Ureter (tissue), 1 donor: ENCODE results near the gene CLCN3. TPM values are rescaled to one million over a fixed set of nuclear protein-coding genes. Genes with fewer than 3 reads are reported as not detected.
A peak's percentile ranks its signal among the peaks of the same experiment; 100 is the strongest.
"Not testable (repeated sequence)": the region's sequence is repeated elsewhere in the genome, so short reads cannot be mapped to it uniquely, and the experiment has no call there.

ENCODE experiments used
- DNase-seq: peaks from one replicate; pipeline ENCODE4 v3.0.0-alpha.2; 2020; ENCODE audit warnings: low spot score
- total RNA-seq: library from RNA; stranded (reverse); gene quantifications from one replicate; pipeline ENCODE4 v1.2.4, GENCODE V29; 2023
- donor health status: DM: yes; HTN: yes; CAD: no.

CLCN3 gene
- total RNA-seq, 1 donor from 2014 or later, result 79.2 TPM

GRCh38 chr4:169698331-169698730 is 78.0 kb downstream of the CLCN3 start:
- DNase-seq, result no peak

- DNase-seq, result no peak
Observed at GRCh38 chr4:169707958-169708643, 87.7 kb downstream of the CLCN3 start.

GRCh38 chr4:169715826-169716225 is 95.4 kb downstream of the CLCN3 start:
- DNase-seq, result no peak

- DNase-seq, result no peak
Observed at GRCh38 chr4:169716677-169717076, 96.3 kb downstream of the CLCN3 start.

DNA sequence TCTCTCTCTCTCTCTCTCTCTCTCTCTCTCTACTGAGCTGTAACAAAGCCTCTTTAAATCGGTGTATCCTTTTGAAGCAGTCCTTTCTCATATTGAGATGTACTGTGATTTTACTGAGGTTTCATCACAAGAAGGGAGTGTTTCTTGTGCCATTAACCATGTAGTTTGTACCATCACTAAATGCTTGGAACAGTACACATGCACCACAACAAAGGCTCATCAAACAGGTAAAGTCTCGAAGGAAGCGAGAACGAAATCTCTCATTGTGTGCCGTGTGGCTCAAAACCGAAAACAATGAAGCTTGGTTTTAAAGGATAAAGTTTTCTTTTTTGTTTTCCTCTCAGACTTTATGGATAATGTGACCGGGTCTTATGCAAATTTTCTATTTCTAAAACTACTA is 100.2 kb downstream of the CLCN3 start:
- no peak for DNase-seq

DNA sequence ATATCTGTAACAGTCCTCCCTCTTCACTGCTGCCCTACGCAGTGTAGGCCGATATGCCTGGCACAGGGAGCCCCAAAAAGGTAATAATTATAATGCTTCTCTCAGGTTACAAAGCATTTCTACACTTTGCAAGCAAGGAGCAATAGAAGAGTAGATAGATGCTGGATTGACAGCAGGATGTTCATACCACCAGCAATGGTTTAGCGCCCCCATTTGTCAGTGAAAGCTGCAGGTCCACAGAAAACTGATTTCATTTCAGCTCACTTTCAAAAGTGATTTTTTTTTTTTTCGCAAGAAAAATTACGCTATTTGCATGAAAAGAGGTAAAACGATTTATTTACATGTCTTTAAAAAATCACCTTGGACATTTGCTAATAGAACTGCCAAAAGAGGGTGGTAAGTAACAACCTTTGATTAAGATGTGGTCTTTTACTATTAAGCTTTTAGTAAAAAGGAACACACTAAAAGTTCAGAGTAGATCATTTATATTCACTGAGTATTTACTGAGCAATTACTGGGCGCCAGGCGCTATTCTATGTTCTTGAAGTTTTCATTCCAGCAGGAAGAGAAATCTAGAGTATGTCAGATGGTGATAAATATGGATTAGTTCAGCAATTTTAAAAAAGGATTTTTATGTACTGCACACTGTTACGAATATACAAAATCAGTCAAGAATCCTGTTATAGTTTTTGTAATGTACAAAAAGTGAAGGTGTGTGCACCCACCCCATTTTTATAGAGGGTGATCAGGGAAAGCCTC is 103.0 kb downstream of the CLCN3 start:
- DNase-seq, result no peak

DNA sequence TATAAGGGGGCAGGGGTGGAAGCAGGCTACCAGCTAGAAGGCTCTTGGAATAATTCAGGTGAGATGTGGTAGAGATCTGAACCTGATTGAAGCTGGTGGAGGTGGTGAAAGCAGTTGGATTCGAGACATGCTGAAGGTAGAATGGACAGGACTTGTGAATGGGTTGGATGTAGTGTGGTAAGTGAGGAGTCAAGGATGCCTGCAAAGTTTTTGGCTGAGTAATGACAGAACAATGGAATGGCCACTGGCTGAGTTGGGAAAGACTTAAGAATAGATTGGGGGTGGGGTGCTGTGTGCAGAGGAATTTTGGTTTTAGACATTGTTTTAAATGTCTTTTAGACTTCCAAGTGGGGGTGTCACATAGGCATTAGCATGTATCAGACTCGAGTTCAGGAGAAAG is 103.9 kb downstream of the CLCN3 start:
- DNase-seq, result no peak

GRCh38 chr4:169727616-169728015 is 107.2 kb downstream of the CLCN3 start:
- DNase-seq, result no peak

- DNase-seq, result no peak
Observed at GRCh38 chr4:169730564-169730963, 110.2 kb downstream of the CLCN3 start.

DNA sequence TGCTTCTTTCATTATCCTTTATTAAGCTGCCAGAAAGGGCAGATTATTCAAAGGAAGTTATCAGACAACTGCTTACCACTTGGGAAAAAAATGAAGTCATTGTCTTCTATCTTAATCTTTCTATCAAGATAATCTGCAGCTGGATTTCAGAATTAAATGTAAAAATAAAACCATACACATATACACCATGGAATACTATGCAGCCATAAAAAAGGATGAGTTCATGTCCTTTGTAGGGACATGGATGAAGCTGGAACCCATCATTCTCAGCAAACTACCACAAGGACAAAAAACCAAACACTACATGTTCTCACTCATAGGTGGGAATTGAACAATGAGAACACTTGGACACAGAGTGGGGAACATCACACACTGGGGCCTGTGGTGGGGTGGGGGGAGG is 118.2 kb downstream of the CLCN3 start:
- DNase-seq, result not testable (repeated sequence)

- no peak for DNase-seq
Observed at GRCh38 chr4:169741569-169741968, 121.2 kb downstream of the CLCN3 start.

- DNase-seq, result no peak
Observed at GRCh38 chr4:169744601-169745000, 124.2 kb downstream of the CLCN3 start.

- DNase-seq, result no peak
Observed at GRCh38 chr4:169745291-169745690, 124.9 kb downstream of the CLCN3 start.

DNA sequence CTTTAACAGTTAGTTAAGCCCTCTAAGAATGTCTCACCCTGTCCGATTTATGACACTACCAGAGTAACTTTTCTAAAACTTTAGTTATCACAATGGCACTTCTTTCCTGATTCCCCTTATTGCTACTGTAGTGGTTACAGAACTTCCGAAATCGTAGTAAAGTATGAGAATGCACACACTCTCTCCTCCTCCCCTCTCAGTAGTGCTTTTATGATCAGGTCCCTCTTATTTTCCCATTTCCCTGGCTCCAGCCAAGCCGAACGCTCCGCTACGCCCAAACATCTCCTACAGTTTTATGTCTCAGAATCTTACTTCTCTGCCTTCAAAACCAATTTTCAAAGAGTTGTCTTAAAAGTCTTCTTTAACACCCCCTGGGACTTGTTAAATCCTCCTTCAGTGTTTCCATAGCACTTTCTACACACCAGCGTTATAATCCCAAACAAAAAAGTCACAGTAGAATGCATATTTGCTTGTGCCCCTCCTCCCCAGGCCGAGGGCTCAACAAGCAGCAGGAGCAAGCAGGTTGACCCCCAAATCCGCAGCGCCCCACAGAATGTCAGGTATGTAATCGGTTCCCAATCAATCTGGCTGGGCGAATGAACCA is 136.7 kb downstream of the CLCN3 start:
- no peak for DNase-seq

GRCh38 chr4:169757575-169758184 is 137.3 kb downstream of the CLCN3 start, which contains the start of gene HPF1:
Gene HPF1, minus strand, starts transcription at chr4:169757944. Its CDS starts 67 bp downstream, at chr4:169757877.
- peak; percentile 94 for DNase-seq

- DNase-seq, result no peak
Observed at GRCh38 chr4:169758401-169758962, 138.1 kb downstream of the CLCN3 start.

DNA sequence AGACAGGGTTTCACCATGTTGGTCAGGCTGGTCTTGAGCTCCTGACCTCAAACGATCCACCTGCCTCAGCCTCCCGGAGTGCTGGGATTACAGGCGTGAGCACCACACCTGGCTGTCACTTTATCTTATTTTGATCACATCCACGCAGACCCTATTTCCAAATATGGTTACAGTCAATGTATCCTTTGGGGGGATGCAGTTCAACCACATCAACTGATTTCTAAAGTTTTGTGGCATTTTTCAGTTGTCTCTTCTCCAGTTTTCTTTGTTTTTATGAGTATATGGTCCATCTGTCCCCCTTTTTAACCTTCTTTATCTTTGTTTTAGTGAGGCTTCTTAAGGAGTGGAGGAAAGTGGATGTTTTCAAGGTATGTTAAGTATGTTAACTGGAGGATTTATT is 141.5 kb downstream of the CLCN3 start:
- DNase-seq, result no peak

GRCh38 chr4:169765835-169766234 is 145.5 kb downstream of the CLCN3 start:
- DNase-seq, result no peak

DNA sequence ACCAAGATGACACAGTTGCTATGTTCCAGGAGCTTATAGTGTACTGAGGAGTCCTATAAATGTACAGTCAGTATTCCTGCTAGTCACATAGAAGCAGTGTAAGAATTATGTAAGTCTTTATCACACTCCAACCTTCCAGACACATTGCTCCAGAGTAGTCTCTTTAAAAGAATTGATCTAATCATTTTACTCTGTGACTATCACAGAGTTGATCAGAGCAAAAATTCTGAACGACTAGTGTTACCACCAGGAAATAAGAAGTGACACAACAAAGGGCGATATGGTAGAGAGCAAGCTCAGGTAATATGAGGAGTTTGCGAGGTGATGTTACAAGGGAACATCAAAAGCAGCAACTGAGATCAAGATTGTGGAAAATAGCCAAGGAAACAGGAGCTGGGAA is 146.4 kb downstream of the CLCN3 start:
- DNase-seq, result no peak

GRCh38 chr4:169768385-169768784 is 148.0 kb downstream of the CLCN3 start:
- DNase-seq, result no peak

DNA sequence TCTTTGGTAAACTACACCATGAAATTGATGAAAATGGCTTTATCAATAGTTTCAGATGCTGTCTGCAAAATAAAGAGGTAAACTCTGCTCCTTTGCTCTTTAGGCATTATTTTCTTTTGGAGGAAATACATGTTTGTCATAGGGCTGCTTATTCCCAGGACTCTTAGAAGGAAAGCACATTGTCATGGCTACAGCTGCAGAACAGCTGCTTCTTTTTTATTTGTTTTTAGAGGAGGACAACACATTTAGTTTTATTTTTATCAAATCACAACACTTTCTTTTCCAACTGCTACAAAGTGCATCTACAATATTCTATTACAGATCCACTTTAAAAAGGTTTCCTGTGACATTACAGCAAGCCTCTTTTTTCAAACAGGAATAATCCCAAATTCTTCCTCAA is 150.0 kb downstream of the CLCN3 start:
- DNase-seq, result no peak

DNA sequence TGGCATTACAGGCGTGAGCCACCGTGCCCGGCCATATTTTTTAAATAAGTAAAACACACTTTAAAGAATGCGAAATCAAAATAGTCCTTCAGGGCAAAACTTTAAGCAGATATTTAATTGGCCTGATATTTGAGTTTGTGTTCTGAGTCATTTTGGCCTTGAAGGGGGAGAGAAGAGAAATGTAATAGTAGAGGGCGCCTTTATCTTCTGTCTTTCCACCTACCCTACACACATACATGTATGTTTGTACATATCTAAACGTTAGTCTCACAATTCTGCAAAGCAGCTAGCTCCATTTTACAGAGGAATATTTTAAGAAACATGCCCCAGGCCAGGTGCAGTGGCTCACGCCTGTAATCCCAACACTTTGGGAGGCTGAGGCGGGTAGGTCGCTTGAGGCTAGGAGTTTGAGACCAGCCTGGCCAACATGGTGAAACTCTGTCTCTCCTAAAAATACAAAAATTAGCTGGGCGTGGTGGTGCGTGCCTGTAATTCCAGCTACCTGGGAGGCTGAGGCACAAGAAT is 151.2 kb downstream of the CLCN3 start:
- DNase-seq, result not testable (repeated sequence)
